Ovary (tissue), 9 donors: ENCODE data around the gene LMAN2. TPM values are rescaled to one million over a fixed set of nuclear protein-coding genes. Genes with fewer than 3 reads are reported as not detected.

Experiments used
- DNase-seq, 5 donors: peaks; one replicate each; pipeline ENCODE4 v3.0.0-alpha.2; 2019 to 2020
- H3K27ac ChIP-seq, 2 donors: fragments of 200-600 bp; one replicate each; pipeline versions ENCODE4 v1.5.1 to v1.8.0; 2019 to 2022
- H3K27me3 ChIP-seq: fragments of 200-600 bp; one replicate; pipeline ENCODE4 v1.8.0; 2022
- H3K36me3 ChIP-seq: fragments of 200-600 bp; sonication (generic); one replicate; pipeline ENCODE4 v1.5.1; 2019
- H3K4me1 ChIP-seq: one replicate; pipeline ENCODE4 v1.8.1; 2013; ENCODE audit warnings: mild to moderate bottlenecking, moderate library complexity; ENCODE audit not compliant: insufficient read depth
- H3K4me3 ChIP-seq: fragments of 200-600 bp; sonication (generic); one replicate; pipeline ENCODE4 v1.5.1; 2017
- H3K9me3 ChIP-seq, 2 donors: fragments of 200-600 bp in 1 of 2; sonication (generic) in 1 of 2; one replicate each; pipeline versions ENCODE4 v1.5.1 to v1.8.1; 2013 to 2019; ENCODE audit warnings: mild to moderate bottlenecking in 1 of 2, moderate library complexity in 1 of 2
- CTCF ChIP-seq, 3 donors: fragments of 450-650 bp in 2 of 3; fragments of 200-600 bp in 1 of 3; IDR thresholded peaks; one replicate each; pipeline versions ENCODE4 v1.5.1 to v1.8.0; 2016 to 2022; ENCODE audit warnings: antibody characterized with exemption in 3 of 3, mild to moderate bottlenecking in 1 of 3
- EP300 ChIP-seq: sonication (generic); formaldehyde crosslinking; IDR thresholded peaks from one replicate; pipeline ENCODE4 v1.6.1; 2017; ENCODE audit warnings: antibody characterized with exemption
- POLR2A ChIP-seq: fragments of 450-650 bp; IDR thresholded peaks from one replicate; pipeline ENCODE4 v1.6.1; 2017; ENCODE audit warnings: antibody characterized with exemption, mild to moderate bottlenecking, moderate library complexity
- WGBS, 3 donors: extraction: QIAGEN DNeasy Blood & Tissue Kit in 1 of 3; methylation state at CpG; one replicate each; pipeline versions ENCODE4 v1.1.5 to v1.1.7; 2013 to 2017; 5-methylcytosine and 5-hydroxymethylcytosine counted together
- intact Hi-C, 4 donors: fragments of 100-400 bp; cut with DNase I; formaldehyde crosslinking; loops; one replicate each; pipeline versions ENCODE4 v1.11.0 to v1.15.1; 2022 to 2023
- polyA plus RNA-seq, 2 donors: library from polyadenylated mRNA; stranded (reverse); fragments of 200-250 nt in 1 of 2; fragments of 350-450 nt in 1 of 2; fragmentation: Illumina TruSeq in 1 of 2; extraction: RNeasy Lipid Tissue Mini Kit (QIAGEN cat#74804) in 1 of 2; gene quantifications; one replicate each; pipeline ENCODE4 v1.2.3, GENCODE V29; 2013 to 2014
- total RNA-seq, 7 donors: library from RNA; depleted of rRNA in 2 of 7; stranded (reverse); fragments of >200 nt in 2 of 7; fragmentation: NEBNext Ultra II Directional in 3 of 7; extraction: Animal tissue kit (Norgen Biotek cat#: 25700) in 3 of 7; gene quantifications; one replicate each; pipeline versions ENCODE4 v1.1.0 to v1.2.4, GENCODE V29; 2016 to 2023
- donor health status: DM: no; HTN: no; CAD: no; lungs with moderate emphysema.
- donor health status: DM: no; HTN: no; CAD: no.
- donor health status: Bipolar disorder and iron deficiency.
- donor health status: DM: yes; HTN: yes; CAD: no.
- donor health status: DM: no; HTN: no; CAD: no.
- donor health status: DM: yes; HTN: yes; CAD: no.

The LMAN2 gene
- total and polyA plus RNA-seq, 9 donors, result 63.5 to 154 (median 93.5) TPM

- no peak for DNase-seq
- TF ChIP-seq EP300 (no peak), CTCF (IDR thresholded peaks at IDR 0.05) (no peak), POLR2A (no peak)
- 70 to 73% (median 70%) methylated on average over 3 of the region's 3 CpGs for WGBS, 3 donors
- H3K9me3 ChIP-seq, result no peaks in the 10 kb centered on the region
- H3K4me1 ChIP-seq, result peaks cover 2% of the 10 kb centered on the region
- intact Hi-C loops, result loop anchor here in 1 of 4 donors (10.0 kb wide), 1 partner anchor 245 kb away; no protein-coding TSS in a partner anchor
- no peak overlapping the region for H3K27ac ChIP-seq
- H3K27me3 ChIP-seq, result no peaks in the 10 kb centered on the region
- H3K36me3 ChIP-seq, result no peaks in the 10 kb centered on the region
- H3K4me3 ChIP-seq, result no peak overlapping the region
Observed at GRCh38 chr5:177359860-177360259, 8.4 kb upstream of the LMAN2 start.

GRCh38 chr5:177359451-177359851 is 8.0 kb upstream of the LMAN2 start:
- 63 to 91% (median 67%) methylated on average over 6 of the region's 6 CpGs for WGBS, 3 donors

GRCh38 chr5:177358370-177358819 is 6.9 kb upstream of the LMAN2 start:
- H3K27me3 ChIP-seq, result no peaks in the 10 kb centered on the region
- no peaks in the 10 kb centered on the region for H3K36me3 ChIP-seq
- 32 to 39% (median 36%) methylated on average over 4 to 5 of the region's 5 CpGs for WGBS, 3 donors
- no peak for DNase-seq
- no peak for TF ChIP-seq EP300
- no peak for TF ChIP-seq POLR2A
- no peak for TF ChIP-seq CTCF (IDR thresholded peaks at IDR 0.05)
- no peaks in the 10 kb centered on the region for H3K9me3 ChIP-seq
- peaks cover 2% of the 10 kb centered on the region for H3K4me1 ChIP-seq
- H3K27ac ChIP-seq, result no peak overlapping the region
- peak overlapping the region; percentile 18 for H3K4me3 ChIP-seq
- intact Hi-C loops, result no loop called here

More at GRCh38 chr5:177359451-177359851, 8.0 kb upstream of the LMAN2 start:
- H3K27me3 ChIP-seq, result no peaks in the 10 kb centered on the region
- no peak overlapping the region for H3K27ac ChIP-seq
- no peak for DNase-seq
- no peaks in the 10 kb centered on the region for H3K9me3 ChIP-seq
- TF ChIP-seq EP300 (no peak), POLR2A (no peak), CTCF (IDR thresholded peaks at IDR 0.05) (no peak)
- intact Hi-C loops, result no loop called here
- no peaks in the 10 kb centered on the region for H3K36me3 ChIP-seq
- H3K4me1 ChIP-seq, result peaks cover 2% of the 10 kb centered on the region
- no peak overlapping the region for H3K4me3 ChIP-seq

GRCh38 chr5:177357459-177358351 is 6.2 kb upstream of the LMAN2 start, which contains the start of gene RGS14:
Gene RGS14 (plus strand): TSS chr5:177357924. CDS start chr5:177358025, 101 bp downstream.
- 48 to 57% (median 52%) methylated on average over 30 to 37 of the region's 37 CpGs for WGBS, 3 donors
- Histone ChIP-seq H3K27ac (no peak within 1 kb of the TSS), H3K9me3 (no peaks in the 10 kb centered on the region), H3K27me3 (no peaks in the 10 kb centered on the region), H3K36me3 (no peaks in the 10 kb centered on the region), H3K4me1 (no peaks in the 10 kb centered on the region), H3K4me3 (peak within 1 kb of the TSS; percentile 18)
- intact Hi-C loops, result no loop called here
- DNase-seq, result no peak
- TF ChIP-seq EP300, result no peak
- no peak for TF ChIP-seq CTCF (IDR thresholded peaks at IDR 0.05)
- no peak for TF ChIP-seq POLR2A
